AG04450 (cell line): Measurements from ENCODE around the gene TARDBP. TPM values are rescaled to one million over a fixed set of nuclear protein-coding genes. Genes with fewer than 3 reads are reported as not detected.
"Not testable (repeated sequence)": the region's sequence is repeated elsewhere in the genome, so short reads cannot be mapped to it uniquely, and the experiment has no call there.

ENCODE experiments used
- CTCF ChIA-PET: fragments of 300-600, 350-600 bp; formaldehyde crosslinking; extraction: SDS; loops from one replicate; lab custom pipeline; 2022; ENCODE audit warnings: antibody characterized with exemption, inconsistent platforms; lab: Charles Lee
- POLR2A ChIA-PET: fragments of 350-600 bp; formaldehyde crosslinking; extraction: SDS; loops from one replicate; lab custom pipeline; 2021; ENCODE audit warnings: antibody characterized with exemption, inconsistent platforms; lab: Yijun Ruan, JAX
- DNase-seq: peaks from one replicate; pipeline ENCODE4 v3.0.0-alpha.2; 2011; ENCODE audit warnings: low read depth, low spot score
- H3K27ac ChIP-seq: one replicate; pipeline ENCODE4 v1.5.1; 2012; ENCODE audit warnings: low read depth, low read length, control low read depth
- H3K27me3 ChIP-seq: one replicate; pipeline ENCODE4 v1.6.0; 2012; ENCODE audit warnings: low read length; ENCODE audit not compliant: control insufficient read depth, insufficient read depth
- H3K4me3 ChIP-seq: 2 replicates; pipeline ENCODE4 v1.5.1; 2011; ENCODE audit warnings: mild to moderate bottlenecking, low read depth, low read length, control low read depth
- H3K9me3 ChIP-seq: 2 replicates; pipeline ENCODE4 v1.5.1; 2012; ENCODE audit warnings: low read length; ENCODE audit not compliant: control insufficient read depth, insufficient read depth
- CTCF ChIP-seq: IDR thresholded peaks from 2 replicates; pipeline ENCODE4 v1.5.1; 2011; ENCODE audit warnings: low read depth, low read length, control low read depth, inconsistent platforms
- polyA plus RNA-seq: library from polyadenylated mRNA; depleted of rRNA; stranded (reverse); fragments of >200 nt; gene quantifications from 2 replicates; pipeline ENCODE4 v1.2.3, GENCODE V29; 2011

TARDBP gene
- polyA plus RNA-seq, 1 experiment, result 218 TPM

- H3K9me3 ChIP-seq, result no peaks in the 10 kb centered on the region
- CTCF ChIA-PET, result interaction anchor here (0.6 to 2.1 kb wide), 3 partner anchors 24 to 519 kb away, joined by 3 to 9 read pairs (median 3); no protein-coding TSS in a partner anchor
- POLR2A ChIA-PET, result interaction anchor here (0.6 to 1.7 kb wide), 6 partner anchors 8 to 249 kb away, joined by 3 to 12 read pairs (median 5); partner anchors contain the start of gene MTOR
- no peak for TF ChIP-seq CTCF
- no peak for DNase-seq
- peak overlapping the region; percentile 91 for H3K4me3 ChIP-seq
- no peak overlapping the region for H3K27ac ChIP-seq
- no peaks in the 10 kb centered on the region for H3K27me3 ChIP-seq
These were observed 692 bp downstream of the TARDBP start for GRCh38 chr1:11013160-11013531.

- POLR2A ChIA-PET, result not testable (repeated sequence)
These were observed 6.9 kb downstream of the TARDBP start for GRCh38 chr1:11019358-11019757.

GRCh38 chr1:11019971-11020370 lies 7.5 kb downstream of the TARDBP start:
- no peak overlapping the region for H3K4me3 ChIP-seq
- no peak for DNase-seq
- no peak overlapping the region for H3K27ac ChIP-seq
- H3K9me3 ChIP-seq, result no peaks in the 10 kb centered on the region
- H3K27me3 ChIP-seq, result no peaks in the 10 kb centered on the region
- POLR2A ChIA-PET, result no interaction called here
- no peak for TF ChIP-seq CTCF
- CTCF ChIA-PET, result interaction anchor here (0.7 kb wide), 1 partner anchor 17 kb away, joined by 3 read pairs; no protein-coding TSS in a partner anchor

More at GRCh38 chr1:11019358-11019757, 6.9 kb downstream of the TARDBP start:
- H3K4me3 ChIP-seq, H3K27ac ChIP-seq, CTCF ChIA-PET, H3K9me3 ChIP-seq, H3K27me3 ChIP-seq, DNase-seq: not testable (repeated sequence)

- H3K9me3 ChIP-seq, result no peaks in the 10 kb centered on the region
- ChIA-PET CTCF (interaction anchor here (2.2 to 2.7 kb wide), 2 partner anchors 14 kb away, joined by 19 to 21 read pairs; no protein-coding TSS in a partner anchor), POLR2A (no interaction called here)
- no peak for DNase-seq
- no peak for TF ChIP-seq CTCF
- no peaks in the 10 kb centered on the region for H3K27me3 ChIP-seq
- no peak overlapping the region for H3K4me3 ChIP-seq
- no peak overlapping the region for H3K27ac ChIP-seq
These were observed 10.7 kb downstream of the TARDBP start for GRCh38 chr1:11023201-11023600.

- Histone ChIP-seq H3K27me3 (no peaks in the 10 kb centered on the region), H3K9me3 (no peaks in the 10 kb centered on the region), H3K4me3 (no peak overlapping the region), H3K27ac (no peak overlapping the region)
- no peak for TF ChIP-seq CTCF
- DNase-seq, result no peak
- POLR2A ChIA-PET, result no interaction called here
- CTCF ChIA-PET, result interaction anchor here (2.7 kb wide), 1 partner anchor 13 kb away, joined by 21 read pairs; no protein-coding TSS in a partner anchor
These were observed 11.9 kb downstream of the TARDBP start for GRCh38 chr1:11024154-11024873.
